Right cardiac atrium (tissue), 5 donors: Measurements from ENCODE around the gene DGKG. TPM values are rescaled to one million over a fixed set of nuclear protein-coding genes. Genes with fewer than 3 reads are reported as not detected.
A peak's percentile ranks its signal among the peaks of the same experiment; 100 is the strongest.

Source experiments
- ATAC-seq, 2 donors: fragments of 200-7000 bp; cut with Tn5 transposase; one replicate each; pipeline versions ENCODE4 v1.8.0 to v1.9.1; 2020; ENCODE audit warnings: moderate library complexity in 2 of 2, mild to moderate bottlenecking in 1 of 2
- DNase-seq, 3 donors: peaks; one replicate each; pipeline ENCODE4 v3.0.0-alpha.2; 2020
- H3K27ac ChIP-seq: one replicate; pipeline ENCODE4 v1.5.1; 2013; ENCODE audit warnings: mild to moderate bottlenecking, low read length, control low read depth, moderate library complexity
- H3K27me3 ChIP-seq: one replicate; pipeline ENCODE4 v1.6.1; 2013; ENCODE audit not compliant: control insufficient read depth, insufficient read depth
- H3K4me1 ChIP-seq: one replicate; pipeline ENCODE4 v1.6.1; 2013; ENCODE audit warnings: low read length; ENCODE audit not compliant: control insufficient read depth, insufficient read depth
- H3K4me3 ChIP-seq: one replicate; pipeline ENCODE4 v1.5.1; 2013; ENCODE audit warnings: low read length, control low read depth
- H3K9me3 ChIP-seq: one replicate; pipeline ENCODE4 v1.6.1; 2013; ENCODE audit warnings: low read length; ENCODE audit not compliant: control insufficient read depth
- WGBS: extraction: QIAGEN DNeasy Blood & Tissue Kit; methylation state at CpG from one replicate; pipeline ENCODE4 v1.1.7; 2013; 5-methylcytosine and 5-hydroxymethylcytosine counted together
- intact Hi-C, 4 donors: fragments of 100-400 bp; cut with DNase I; formaldehyde crosslinking; loops; one replicate each; pipeline versions ENCODE4 v1.11.0 to v1.14.0; 2022 to 2023
- polyA plus RNA-seq: library from polyadenylated mRNA; stranded (reverse); fragments of 200-250 nt; gene quantifications from one replicate; pipeline ENCODE4 v1.2.3, GENCODE V29; 2013
- total RNA-seq, 4 donors: library from RNA; stranded (reverse); fragmentation: NEBNext Ultra II Directional; extraction: Animal tissue kit (Norgen Biotek cat#: 25700); gene quantifications; one replicate each; pipeline ENCODE4 v1.2.1, GENCODE V29; 2021
- donor health status: healthy with polysubstance abuse.
- donor health status: DM: no; HTN: yes; CAD: no.
- donor health status: DM: no; HTN: no; CAD: no.
- donor health status: DM: no; HTN: yes; CAD: no; lungs with severe emphysema.
- donor health status: DM: yes; HTN: yes; CAD: no.

DGKG gene
- total and polyA plus RNA-seq, 5 donors = 4.5 to 23.6 (median 16.2) TPM

DNA sequence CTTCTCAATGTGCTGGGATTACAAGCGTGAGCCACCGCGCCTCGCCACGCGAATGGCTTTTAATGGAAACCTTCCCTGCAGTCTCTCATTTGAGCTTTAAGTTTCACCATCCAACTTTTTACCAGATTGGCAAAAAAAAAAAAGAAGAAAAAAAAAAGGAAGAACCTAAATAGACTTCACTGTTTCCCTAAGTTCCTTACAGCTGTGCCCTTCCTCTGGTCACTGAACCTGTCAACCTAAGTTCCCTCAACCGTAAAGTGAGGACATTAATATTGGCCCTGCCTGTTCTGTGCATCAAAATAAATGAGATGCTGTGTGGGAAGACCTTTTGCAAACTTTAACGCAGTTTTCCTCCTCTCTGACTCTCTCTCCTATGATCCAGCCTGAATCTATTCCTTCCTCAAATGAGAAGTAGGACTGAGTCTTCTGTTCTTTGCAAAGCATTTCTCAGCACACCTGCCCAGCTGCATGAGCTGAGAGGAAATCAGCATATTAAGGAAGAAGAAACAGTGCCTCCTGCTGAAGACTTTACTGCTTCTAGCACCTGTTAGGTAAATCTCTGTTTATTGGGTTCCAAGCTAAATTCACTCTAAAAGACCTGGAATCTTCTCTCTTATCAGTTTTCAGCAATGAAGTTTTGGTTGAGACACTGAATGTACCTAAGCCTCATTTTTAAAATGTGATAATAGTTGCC, 153.6 kb downstream of the DGKG start:
- no peak for DNase-seq
- H3K9me3 ChIP-seq = no peaks in the 10 kb centered on the region
- H3K27ac ChIP-seq = no peak overlapping the region
- H3K4me1 ChIP-seq = peaks cover 5% of the 10 kb centered on the region
- intact Hi-C loops = no loop called here
- WGBS = 90% methylated on average over 8 of the region's 8 CpGs
- H3K4me3 ChIP-seq = no peak overlapping the region
- H3K27me3 ChIP-seq = no peaks in the 10 kb centered on the region
- no peak for ATAC-seq

DNA sequence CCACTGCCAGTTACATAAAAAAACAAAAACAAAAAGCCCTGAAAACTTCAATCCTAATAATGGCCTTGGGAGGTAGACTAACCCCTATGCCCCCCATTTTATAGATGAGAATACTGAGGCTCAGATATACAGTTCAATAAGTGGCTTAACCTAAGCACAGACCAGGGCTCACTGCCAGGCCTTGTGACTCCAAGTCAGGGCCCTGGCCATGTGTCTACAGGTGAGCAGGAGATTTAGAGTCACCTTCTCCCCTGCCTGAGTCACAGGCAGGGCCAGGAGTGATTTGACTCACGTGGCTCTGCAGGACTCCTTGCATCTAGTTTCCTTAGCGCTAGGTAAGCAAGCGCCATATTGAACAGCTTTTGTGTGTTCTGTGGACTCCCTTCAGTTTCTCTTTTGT, 154.5 kb downstream of the DGKG start:
- Histone ChIP-seq H3K27me3 (no peaks in the 10 kb centered on the region), H3K27ac (no peak overlapping the region), H3K9me3 (no peaks in the 10 kb centered on the region), H3K4me3 (no peak overlapping the region), H3K4me1 (peaks cover 5% of the 10 kb centered on the region)
- 94% methylated on average over 3 of the region's 3 CpGs for WGBS
- no peak for ATAC-seq
- intact Hi-C loops = no loop called here
- no peak for DNase-seq

DNA sequence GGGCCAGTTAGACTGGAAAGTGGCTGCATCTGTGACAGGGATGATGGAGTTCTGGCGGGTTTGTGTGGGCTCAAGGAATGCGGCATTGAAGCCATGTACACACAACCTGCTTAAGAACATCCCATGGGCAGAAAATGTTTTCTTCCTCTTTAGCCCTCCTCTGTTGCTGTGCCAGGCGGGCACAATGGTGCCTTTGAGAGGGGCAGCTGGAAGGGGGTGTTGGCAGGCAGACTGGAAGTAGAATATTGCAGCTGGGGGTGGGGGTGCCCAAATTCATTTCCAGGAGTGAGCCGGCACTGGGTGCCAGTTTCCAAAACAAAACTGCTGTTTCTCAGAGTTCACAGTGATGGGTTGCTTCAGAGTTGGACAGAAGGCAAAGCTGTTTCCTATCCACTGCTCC, 161.3 kb downstream of the DGKG start:
- no peak overlapping the region for H3K4me3 ChIP-seq
- no peaks in the 10 kb centered on the region for H3K27me3 ChIP-seq
- H3K9me3 ChIP-seq = no peaks in the 10 kb centered on the region
- DNase-seq = no peak
- intact Hi-C loops = no loop called here
- H3K27ac ChIP-seq = no peak overlapping the region
- ATAC-seq = no peak
- no peaks in the 10 kb centered on the region for H3K4me1 ChIP-seq
- WGBS = 87% methylated on average over 4 of the region's 4 CpGs

- Histone ChIP-seq H3K4me3 (no peak overlapping the region), H3K4me1 (no peaks in the 10 kb centered on the region), H3K9me3 (no peaks in the 10 kb centered on the region), H3K27me3 (no peaks in the 10 kb centered on the region), H3K27ac (no peak overlapping the region)
- intact Hi-C loops = no loop called here
- no peak for ATAC-seq
- WGBS = 92% methylated on average over 2 of the region's 2 CpGs
- DNase-seq = no peak
These were observed 163.6 kb downstream of the DGKG start for GRCh38 chr3:186198442-186198841.

GRCh38 chr3:186194451-186194811, 167.6 kb downstream of the DGKG start:
- no peak for ATAC-seq
- H3K9me3 ChIP-seq = no peaks in the 10 kb centered on the region
- H3K27ac ChIP-seq = no peak overlapping the region
- H3K27me3 ChIP-seq = no peaks in the 10 kb centered on the region
- no peak overlapping the region for H3K4me3 ChIP-seq
- no peak for DNase-seq
- WGBS = 27% methylated on average over 10 of the region's 10 CpGs
- peaks cover 2% of the 10 kb centered on the region for H3K4me1 ChIP-seq
- intact Hi-C loops = no loop called here

DNA sequence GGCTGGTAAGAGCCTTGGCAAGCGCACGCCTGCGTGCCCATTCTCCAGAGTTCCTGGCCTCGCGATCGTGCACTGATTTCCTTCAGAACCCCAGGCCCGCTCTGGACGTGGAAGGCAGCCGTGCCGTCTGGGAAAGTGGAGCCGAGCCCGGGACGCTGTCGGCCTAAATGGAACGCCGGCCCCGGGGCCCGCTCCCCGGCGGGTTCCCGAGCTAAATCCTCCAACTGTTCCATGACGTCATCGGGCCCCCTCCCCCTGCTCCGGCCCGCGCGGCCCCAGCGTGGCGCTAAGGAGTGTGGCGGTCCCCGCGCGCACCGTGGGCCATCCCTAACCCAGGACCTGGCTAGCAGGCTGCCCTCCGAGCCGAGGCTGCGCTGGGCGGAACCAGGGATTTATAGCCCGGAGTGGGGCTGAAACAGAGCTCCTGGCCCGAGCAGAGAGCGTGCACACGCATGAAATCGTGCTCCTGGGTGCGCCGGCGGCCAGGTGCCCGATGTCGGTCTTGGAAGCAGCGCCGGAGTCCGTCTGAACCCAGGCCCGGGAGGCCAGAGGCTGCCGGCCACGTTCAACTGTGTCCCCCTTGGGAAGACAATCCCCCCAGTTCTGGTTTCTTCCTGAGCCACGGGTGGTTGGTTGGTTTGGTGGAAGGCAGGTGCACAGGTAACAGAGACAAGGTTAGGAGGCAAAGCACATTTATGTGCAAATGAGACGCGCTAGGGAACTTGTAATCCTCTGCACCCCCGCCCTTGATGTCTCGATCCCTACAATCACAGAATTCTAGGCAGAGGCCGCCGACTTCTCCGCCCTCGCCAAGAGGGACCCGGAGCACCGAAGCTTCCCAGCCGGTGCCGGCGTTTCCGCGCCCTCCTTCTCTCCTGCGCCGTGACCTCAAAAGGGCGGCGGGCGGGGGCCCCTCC, 168.2 kb downstream of the DGKG start:
- 14% methylated on average over 75 of the region's 75 CpGs for WGBS
- no peak overlapping the region for H3K27ac ChIP-seq
- intact Hi-C loops = no loop called here

DNA sequence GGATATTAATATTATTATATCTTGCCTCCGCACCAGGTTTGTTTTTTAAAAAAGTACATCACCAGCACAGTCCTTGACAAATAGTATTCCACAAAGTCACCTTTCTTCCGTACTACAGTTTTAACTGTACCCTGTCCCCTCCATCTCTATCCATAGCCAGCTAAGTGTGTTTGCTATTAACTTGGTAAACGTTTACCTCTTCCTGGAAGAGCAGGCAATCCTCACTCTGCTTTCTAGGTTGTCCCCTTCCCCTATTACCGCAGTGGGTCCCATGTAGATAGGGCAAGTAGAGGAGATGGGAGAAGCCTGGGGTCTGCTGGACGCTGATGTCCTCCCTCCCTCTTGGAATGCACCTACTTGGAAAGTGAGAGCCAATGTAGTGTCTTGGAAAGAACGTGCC, 169.2 kb downstream of the DGKG start:
- Histone ChIP-seq H3K27ac (no peak overlapping the region), H3K4me1 (peaks cover 2% of the 10 kb centered on the region), H3K9me3 (no peaks in the 10 kb centered on the region), H3K27me3 (no peaks in the 10 kb centered on the region), H3K4me3 (no peak overlapping the region)
- DNase-seq (no peak), ATAC-seq (no peak)
- WGBS = 79% methylated on average over 6 of the region's 6 CpGs
- intact Hi-C loops = no loop called here

More for the DNA sequence above, 168.2 kb downstream of the DGKG start:
- H3K4me1 ChIP-seq = peaks cover 2% of the 10 kb centered on the region
- ATAC-seq = peak; percentile 70 to 83
- DNase-seq = peak; percentile 26 to 71 (median 66)
- H3K9me3 ChIP-seq = no peaks in the 10 kb centered on the region
- H3K4me3 ChIP-seq = peak overlapping the region; percentile 27
- no peaks in the 10 kb centered on the region for H3K27me3 ChIP-seq

DNA sequence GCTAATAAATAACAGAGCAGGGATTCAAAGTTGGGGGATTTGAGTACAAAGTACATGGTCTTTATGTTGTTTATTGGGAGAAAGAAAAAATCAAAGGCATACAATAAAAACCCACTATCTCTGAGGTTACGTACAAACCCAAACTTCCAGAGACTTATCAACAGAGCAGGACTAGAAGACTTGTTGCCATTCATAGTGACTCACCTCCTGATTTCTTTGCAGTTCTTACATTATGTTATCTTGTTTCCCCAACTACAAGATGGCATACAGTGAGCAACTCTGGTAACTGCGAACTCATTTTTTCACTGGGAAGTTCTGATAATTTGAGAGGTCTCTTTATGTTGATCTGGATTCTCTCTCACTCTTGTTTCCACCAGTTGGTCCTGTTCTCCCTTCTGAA, 172.5 kb downstream of the DGKG start:
- DNase-seq (no peak), ATAC-seq (no peak)
- Histone ChIP-seq H3K9me3 (no peaks in the 10 kb centered on the region), H3K27ac (no peak overlapping the region), H3K4me3 (no peak overlapping the region), H3K27me3 (no peaks in the 10 kb centered on the region), H3K4me1 (peaks cover 2% of the 10 kb centered on the region)
- 79% methylated on average over 2 of the region's 2 CpGs for WGBS
- intact Hi-C loops = no loop called here

- Histone ChIP-seq H3K27ac (no peak overlapping the region), H3K27me3 (no peaks in the 10 kb centered on the region), H3K4me1 (no peaks in the 10 kb centered on the region), H3K4me3 (no peak overlapping the region), H3K9me3 (no peaks in the 10 kb centered on the region)
- intact Hi-C loops = no loop called here
- ATAC-seq (no peak), DNase-seq (no peak)
- WGBS = 79% methylated on average over 11 of the region's 11 CpGs
These were observed 174.4 kb downstream of the DGKG start for GRCh38 chr3:186187401-186188275.

- H3K27ac ChIP-seq = no peak overlapping the region
- no peaks in the 10 kb centered on the region for H3K27me3 ChIP-seq
- no peak for DNase-seq
- intact Hi-C loops = no loop called here
- no peak overlapping the region for H3K4me3 ChIP-seq
- no peaks in the 10 kb centered on the region for H3K4me1 ChIP-seq
- ATAC-seq = peak; percentile 55 to 65
- WGBS = 72% methylated on average over 2 of the region's 2 CpGs
- no peaks in the 10 kb centered on the region for H3K9me3 ChIP-seq
These were observed 176.7 kb downstream of the DGKG start for GRCh38 chr3:186185194-186185787.
